HEK293 (cell line): ENCODE results near the gene ING1.

Source experiments
- CTCF ChIA-PET: fragments of 350-600 bp; formaldehyde crosslinking; extraction: SDS; loops from one replicate; lab custom pipeline; 2021; ENCODE audit warnings: antibody characterized with exemption; lab: Yijun Ruan, JAX
- POLR2A ChIA-PET: fragments of 300-600 bp; formaldehyde crosslinking; extraction: SDS; loops from one replicate; lab custom pipeline; 2020; ENCODE audit warnings: antibody characterized with exemption, inconsistent platforms; lab: Yijun Ruan, JAX
- H3K27ac ChIP-seq: fragments of 200-500 bp; sonication (Bioruptor generic); 2 replicates; pipeline ENCODE4 v1.5.1; 2014; ENCODE audit warnings: low read depth, low read length, control low read depth, inconsistent platforms; ENCODE audit errors: extremely low read depth
- H3K36me3 ChIP-seq, 2 experiments: fragments of 200-500 bp in 1 of 2; sonication (Bioruptor generic) in 1 of 2; 1 replicate in 1 of 2; 2 replicates in 1 of 2; pipeline ENCODE4 v1.5.1; 2014 to 2017; ENCODE audit warnings: inconsistent platforms in 2 of 2, low read length in 2 of 2; ENCODE audit not compliant: control insufficient read depth in 2 of 2, insufficient read depth in 1 of 2
- H3K4me1 ChIP-seq: fragments of 200-500 bp; sonication (Bioruptor generic); 2 replicates; pipeline ENCODE4 v1.5.1; 2014; ENCODE audit warnings: mild to moderate bottlenecking, low read length, inconsistent platforms; ENCODE audit not compliant: control insufficient read depth, insufficient read depth
- H3K4me3 ChIP-seq: 2 replicates; pipeline ENCODE4 v1.5.1; 2011; ENCODE audit warnings: low read depth, mild to moderate bottlenecking, control low read depth, low read length, moderate library complexity
- H3K9me3 ChIP-seq: fragments of 200-500 bp; sonication (Bioruptor generic); 2 replicates; pipeline ENCODE4 v1.5.1; 2014; ENCODE audit warnings: low read depth, low read length, inconsistent platforms; ENCODE audit not compliant: control insufficient read depth, insufficient read depth
- GLI4 ChIP-seq: fragments of 450-650 bp; formaldehyde crosslinking; IDR thresholded peaks from 2 replicates; pipeline ENCODE4 v1.5.1; 2016; ENCODE audit warnings: missing biosample characterization, missing genetic modification characterization
- PRDM10 ChIP-seq: fragments of 450-650 bp; formaldehyde crosslinking; IDR thresholded peaks from 2 replicates; pipeline ENCODE4 v1.5.1; 2016; ENCODE audit warnings: missing biosample characterization, missing genetic modification characterization
- ZBTB20 ChIP-seq: fragments of 450-650 bp; formaldehyde crosslinking; IDR thresholded peaks from 2 replicates; pipeline ENCODE4 v1.5.1; 2016; ENCODE audit warnings: missing biosample characterization, missing genetic modification characterization
- ZNF138 ChIP-seq: fragments of 450-650 bp; formaldehyde crosslinking; IDR thresholded peaks from 2 replicates; pipeline ENCODE4 v1.5.1; 2016; ENCODE audit warnings: missing biosample characterization, missing genetic modification characterization, borderline replicate concordance
- ZNF146 ChIP-seq: fragments of 450-650 bp; formaldehyde crosslinking; IDR thresholded peaks from 2 replicates; pipeline ENCODE4 v1.5.1; 2016; ENCODE audit warnings: missing biosample characterization, missing genetic modification characterization
- ZNF155 ChIP-seq: fragments of 450-650 bp; formaldehyde crosslinking; IDR thresholded peaks from 2 replicates; pipeline ENCODE4 v1.5.1; 2016; ENCODE audit warnings: missing biosample characterization, missing genetic modification characterization
- ZNF174 ChIP-seq: fragments of 450-650 bp; formaldehyde crosslinking; IDR thresholded peaks from 2 replicates; pipeline ENCODE4 v1.5.0; 2017; ENCODE audit warnings: missing biosample characterization, mild to moderate bottlenecking, missing genetic modification characterization
- ZNF18 ChIP-seq: fragments of 450-650 bp; formaldehyde crosslinking; IDR thresholded peaks from 2 replicates; pipeline ENCODE4 v1.5.1; 2016; ENCODE audit warnings: missing biosample characterization, missing genetic modification characterization
- ZNF19 ChIP-seq: fragments of 450-650 bp; formaldehyde crosslinking; IDR thresholded peaks from 2 replicates; pipeline ENCODE4; 2016; ENCODE audit warnings: missing biosample characterization, missing genetic modification characterization, low read depth
- ZNF2 ChIP-seq: fragments of 450-650 bp; formaldehyde crosslinking; IDR thresholded peaks from 2 replicates; pipeline ENCODE4 v1.5.1; 2016; ENCODE audit warnings: missing biosample characterization, missing genetic modification characterization
- ZNF274 ChIP-seq, 2 experiments: fragments of 200-500 bp in 1 of 2; fragments of 450-650 bp in 1 of 2; sonication (Bioruptor generic) in 1 of 2; formaldehyde crosslinking in 1 of 2; IDR thresholded peaks; 2 replicates each; pipeline versions ENCODE4 v1.5.1 to v1.6.1; 2014 to 2016; ENCODE audit warnings: borderline replicate concordance in 1 of 2, inconsistent platforms in 1 of 2, low read length in 1 of 2, missing biosample characterization in 1 of 2, missing genetic modification characterization in 1 of 2
- ZNF292 ChIP-seq: fragments of 450-650 bp; formaldehyde crosslinking; IDR thresholded peaks from 2 replicates; pipeline ENCODE4 v1.5.1; 2016; ENCODE audit warnings: low read depth, missing biosample characterization, missing genetic modification characterization, borderline replicate concordance
- ZNF311 ChIP-seq: fragments of 450-650 bp; formaldehyde crosslinking; IDR thresholded peaks from 2 replicates; pipeline ENCODE4 v1.5.1; 2017; ENCODE audit warnings: missing biosample characterization, missing genetic modification characterization, borderline replicate concordance
- ZNF335 ChIP-seq: fragments of 450-650 bp; formaldehyde crosslinking; conservative IDR thresholded peaks from 2 replicates; pipeline ENCODE4 v1.5.1; 2016; ENCODE audit warnings: missing biosample characterization, missing genetic modification characterization
- ZNF341 ChIP-seq: fragments of 450-650 bp; formaldehyde crosslinking; IDR thresholded peaks from 2 replicates; pipeline ENCODE4; 2016; ENCODE audit warnings: low read depth, missing biosample characterization, missing genetic modification characterization
- ZNF510 ChIP-seq: fragments of 450-650 bp; formaldehyde crosslinking; IDR thresholded peaks from 2 replicates; pipeline ENCODE4 v1.5.1; 2018; ENCODE audit warnings: mild to moderate bottlenecking, missing genetic modification characterization, missing biosample characterization; ENCODE audit not compliant: insufficient replicate concordance
- ZNF514 ChIP-seq: fragments of 450-650 bp; formaldehyde crosslinking; IDR thresholded peaks from 2 replicates; pipeline ENCODE4 v1.5.1; 2016; ENCODE audit warnings: missing biosample characterization, missing genetic modification characterization
- ZNF596 ChIP-seq: fragments of 450-650 bp; IDR thresholded peaks from 2 replicates; pipeline ENCODE4 v1.5.0; 2018; ENCODE audit warnings: missing biosample characterization, mild to moderate bottlenecking, missing genetic modification characterization, moderate library complexity
- ZNF629 ChIP-seq: fragments of 450-650 bp; formaldehyde crosslinking; IDR thresholded peaks from 2 replicates; pipeline ENCODE4 v1.5.1; 2017; ENCODE audit warnings: missing biosample characterization, missing genetic modification characterization
- ZNF654 ChIP-seq: fragments of 450-650 bp; formaldehyde crosslinking; IDR thresholded peaks from 2 replicates; pipeline ENCODE4 v1.5.1; 2016; ENCODE audit warnings: low read depth, missing biosample characterization, missing genetic modification characterization
- ZNF658 ChIP-seq: fragments of 450-650 bp; formaldehyde crosslinking; IDR thresholded peaks from 2 replicates; pipeline ENCODE4; 2016; ENCODE audit warnings: missing biosample characterization, missing genetic modification characterization
- ZNF701 ChIP-seq: fragments of 450-650 bp; formaldehyde crosslinking; IDR thresholded peaks from 2 replicates; pipeline ENCODE4 v1.5.1; 2016; ENCODE audit warnings: missing biosample characterization, missing genetic modification characterization
- ZNF792 ChIP-seq: fragments of 450-650 bp; formaldehyde crosslinking; IDR thresholded peaks from 2 replicates; pipeline ENCODE4 v1.5.1; 2016; ENCODE audit warnings: missing biosample characterization, missing genetic modification characterization
- ZNF843 ChIP-seq: fragments of 450-650 bp; formaldehyde crosslinking; IDR thresholded peaks from 2 replicates; pipeline ENCODE4 v1.5.1; 2016; ENCODE audit warnings: missing biosample characterization, missing genetic modification characterization
- ZSCAN18 ChIP-seq: fragments of 450-650 bp; formaldehyde crosslinking; IDR thresholded peaks from 2 replicates; pipeline ENCODE4 v1.5.1; 2016; ENCODE audit warnings: missing biosample characterization, missing genetic modification characterization
- ZSCAN30 ChIP-seq: fragments of 450-650 bp; IDR thresholded peaks from 2 replicates; pipeline ENCODE4 v1.5.1; 2018; ENCODE audit warnings: missing biosample characterization, mild to moderate bottlenecking, missing genetic modification characterization, moderate library complexity
- ZXDB ChIP-seq: fragments of 450-650 bp; formaldehyde crosslinking; IDR thresholded peaks from 2 replicates; pipeline ENCODE4 v1.5.1; 2016; ENCODE audit warnings: missing biosample characterization, missing genetic modification characterization

Gene ING1

GRCh38 chr13:110756219-110756631 lies 42.7 kb downstream of the ING1 start:
- POLR2A ChIA-PET = no interaction called here
- Histone ChIP-seq H3K4me3 (no peak overlapping the region), H3K27ac (no peak overlapping the region), H3K4me1 (no peaks in the 10 kb centered on the region), H3K36me3 (no peaks in the 10 kb centered on the region), H3K9me3 (no peaks in the 10 kb centered on the region)
- CTCF ChIA-PET = no interaction called here
- no peak for TF ChIP-seq ZNF18
- TF ChIP-seq PRDM10 = peak; percentile 29
- no peak for TF ChIP-seq ZNF792 (tag by site-specific recombination)
- TF ChIP-seq ZNF701 = no peak
- TF ChIP-seq ZNF274 (IDR thresholded peaks at IDR 0.05; ENCODE audit: low read length) = no peak
- no peak for TF ChIP-seq ZNF274 (tag by site-specific recombination; IDR thresholded peaks at IDR 0.05; ENCODE audit: borderline replicate concordance)
- no peak for TF ChIP-seq ZNF341 (tag by site-specific recombination)
- no peak for TF ChIP-seq ZNF843
- no peak for TF ChIP-seq GLI4 (tag by site-specific recombination)

GRCh38 chr13:110757296-110757695 lies 43.8 kb downstream of the ING1 start:
- no peaks in the 10 kb centered on the region for H3K9me3 ChIP-seq
- no peaks in the 10 kb centered on the region for H3K4me1 ChIP-seq
- ChIA-PET POLR2A (no interaction called here), CTCF (interaction anchor here (0.8 kb wide), 1 partner anchor 20 kb away, joined by 4 read pairs; no protein-coding TSS in a partner anchor)
- H3K36me3 ChIP-seq = no peaks in the 10 kb centered on the region
- H3K27ac ChIP-seq = no peak overlapping the region
- H3K4me3 ChIP-seq = no peak overlapping the region
- no peak for TF ChIP-seq ZBTB20
- no peak for TF ChIP-seq ZNF311 (tag by site-specific recombination)
- TF ChIP-seq ZNF292 = no peak
- no peak for TF ChIP-seq ZNF335
- TF ChIP-seq ZSCAN18 (tag by site-specific recombination) = no peak
- TF ChIP-seq ZNF2 = no peak
- TF ChIP-seq ZXDB (tag by site-specific recombination) = no peak
- TF ChIP-seq ZNF155 (tag by site-specific recombination) = no peak
- no peak for TF ChIP-seq ZNF658 (tag by site-specific recombination)
- no peak for TF ChIP-seq ZNF19 (tag by site-specific recombination)
- TF ChIP-seq ZNF138 (tag by site-specific recombination) = no peak
- TF ChIP-seq ZNF654 = no peak
- no peak for TF ChIP-seq ZNF174 (tag by site-specific recombination)
- TF ChIP-seq ZSCAN30 = no peak
- no peak for TF ChIP-seq ZNF514 (tag by site-specific recombination)
- no peak for TF ChIP-seq ZNF596
- no peak for TF ChIP-seq ZNF510
- TF ChIP-seq ZNF629 (tag by site-specific recombination) = no peak
- no peak for TF ChIP-seq ZNF146
